A673 (cell line): ENCODE measurements around the gene CUX1. TPM values are rescaled to one million over a fixed set of nuclear protein-coding genes. Genes with fewer than 3 reads are reported as not detected.
A peak's percentile ranks its signal among the peaks of the same experiment; 100 is the strongest.

ENCODE experiments used
- BruUV-seq: library from RNA; stranded (reverse); fragments of 400-500 nt; replicated peaks from 2 replicates; lab custom pipeline; 2021; lab: Mats Ljungman, UMichigan
- CTCF ChIA-PET: fragments of 300-600 bp; sonication (Branson Sonifier 250); formaldehyde crosslinking; loops from one replicate; lab custom pipeline; 2022; ENCODE audit warnings: antibody characterized with exemption; lab: Charles Lee
- POLR2A ChIA-PET: fragments of 300-600 bp; sonication (Branson Sonifier 250); formaldehyde crosslinking; loops from one replicate; lab custom pipeline; 2022; ENCODE audit warnings: antibody characterized with exemption; ENCODE audit not compliant: low non-redundant PET; lab: Charles Lee
- DNase-seq: peaks from one replicate; pipeline ENCODE4 v3.0.0-alpha.2; 2015; ENCODE audit warnings: low spot score
- H3K27ac ChIP-seq: fragments of 200-600 bp; sonication (generic); 2 replicates; pipeline ENCODE4 v1.5.1; 2016; ENCODE audit warnings: mixed run types, low read depth, mild to moderate bottlenecking, mixed read lengths, antibody characterized with exemption, low read length; ENCODE audit not compliant: poor library complexity, severe bottlenecking
- H3K27me3 ChIP-seq: fragments of 200-600 bp; sonication (generic); replicated peaks from 2 replicates; pipeline ENCODE4 v1.6.1; 2017; ENCODE audit warnings: mixed run types, low read depth, mild to moderate bottlenecking, mixed read lengths, antibody characterized with exemption, low read length; ENCODE audit not compliant: insufficient read depth, poor library complexity
- H3K36me3 ChIP-seq: fragments of 200-600 bp; sonication (generic); 2 replicates; pipeline ENCODE4 v1.6.1; 2016; ENCODE audit warnings: mixed run types, mild to moderate bottlenecking, mixed read lengths, antibody characterized with exemption, low read length; ENCODE audit not compliant: insufficient read depth, poor library complexity, severe bottlenecking
- H3K4me1 ChIP-seq: fragments of 200-600 bp; sonication (generic); 2 replicates; pipeline ENCODE4 v1.6.1; 2017; ENCODE audit warnings: mixed run types, mild to moderate bottlenecking, mixed read lengths, antibody characterized with exemption, low read length; ENCODE audit not compliant: insufficient read depth, poor library complexity, severe bottlenecking
- H3K4me3 ChIP-seq: fragments of 200-600 bp; sonication (generic); 2 replicates; pipeline ENCODE4 v1.5.1; 2016; ENCODE audit warnings: low read depth, mixed run types, mild to moderate bottlenecking, mixed read lengths, low read length; ENCODE audit not compliant: poor library complexity, severe bottlenecking
- H3K9me3 ChIP-seq: fragments of 200-600 bp; sonication (generic); 2 replicates; pipeline ENCODE4 v1.6.1; 2016; ENCODE audit warnings: mixed run types, low read depth, mild to moderate bottlenecking, mixed read lengths, antibody characterized with exemption, low read length; ENCODE audit not compliant: poor library complexity, severe bottlenecking
- EZH2 ChIP-seq: fragments of 200-600 bp; sonication (generic); IDR thresholded peaks from 2 replicates; pipeline ENCODE4 v1.6.1; 2017; ENCODE audit warnings: borderline replicate concordance, low read depth, mild to moderate bottlenecking, mixed read lengths, antibody characterized with exemption, low read length; ENCODE audit not compliant: poor library complexity, severe bottlenecking
- intact Hi-C: fragments of 100-400 bp; cut with micrococcal nuclease; formaldehyde crosslinking; loops from one replicate; pipeline ENCODE4 v1.10.0; 2022; ENCODE audit not compliant: unreplicated experiment
- total RNA-seq: library from RNA; stranded (reverse); gene quantifications from 2 replicates; pipeline ENCODE4 v1.2.3, GENCODE V29; 2021
- TF ChIP-seq, protein P1 (sequence below): fragments of 300-800, 200-600 bp; sonication (generic); conservative IDR thresholded peaks from 2 replicates; pipeline ENCODE4 v1.5.1; 2017; ENCODE audit warnings: low read depth, mild to moderate bottlenecking, antibody characterized with exemption, low read length, moderate library complexity, mixed read lengths

CUX1 gene
- total RNA-seq, 1 experiment from 2014 or later, result 49.4 TPM

DNA sequence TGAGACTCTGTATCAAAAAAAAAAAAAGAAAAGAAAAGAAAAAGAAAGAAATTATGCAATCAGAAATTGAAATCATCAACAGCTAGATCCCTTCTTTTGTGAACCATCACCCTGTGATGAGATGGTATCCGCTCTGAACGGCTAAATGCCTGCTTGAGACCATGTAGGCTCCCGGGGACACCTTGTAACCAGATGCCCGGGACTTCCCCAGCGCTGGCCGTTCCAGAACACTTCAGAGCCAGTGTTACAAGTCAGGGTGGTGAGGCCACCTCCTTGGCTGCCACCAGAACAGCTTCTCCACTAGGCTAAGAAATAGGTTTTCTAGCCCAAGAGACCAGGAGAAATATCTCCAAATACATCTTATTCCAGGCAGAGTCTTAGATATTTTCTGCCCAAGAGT, 349.8 kb downstream of the CUX1 start:
- H3K4me3 ChIP-seq, result no peak overlapping the region
- ChIA-PET CTCF (no interaction called here), POLR2A (no interaction called here)
- no peak overlapping the region for H3K27ac ChIP-seq
- no peaks in the 10 kb centered on the region for H3K27me3 ChIP-seq
- H3K36me3 ChIP-seq, result no peaks in the 10 kb centered on the region
- H3K9me3 ChIP-seq, result no peaks in the 10 kb centered on the region
- intact Hi-C loops, result no loop called here
- no peak for TF ChIP-seq EZH2
- TF ChIP-seq, protein P1, sequence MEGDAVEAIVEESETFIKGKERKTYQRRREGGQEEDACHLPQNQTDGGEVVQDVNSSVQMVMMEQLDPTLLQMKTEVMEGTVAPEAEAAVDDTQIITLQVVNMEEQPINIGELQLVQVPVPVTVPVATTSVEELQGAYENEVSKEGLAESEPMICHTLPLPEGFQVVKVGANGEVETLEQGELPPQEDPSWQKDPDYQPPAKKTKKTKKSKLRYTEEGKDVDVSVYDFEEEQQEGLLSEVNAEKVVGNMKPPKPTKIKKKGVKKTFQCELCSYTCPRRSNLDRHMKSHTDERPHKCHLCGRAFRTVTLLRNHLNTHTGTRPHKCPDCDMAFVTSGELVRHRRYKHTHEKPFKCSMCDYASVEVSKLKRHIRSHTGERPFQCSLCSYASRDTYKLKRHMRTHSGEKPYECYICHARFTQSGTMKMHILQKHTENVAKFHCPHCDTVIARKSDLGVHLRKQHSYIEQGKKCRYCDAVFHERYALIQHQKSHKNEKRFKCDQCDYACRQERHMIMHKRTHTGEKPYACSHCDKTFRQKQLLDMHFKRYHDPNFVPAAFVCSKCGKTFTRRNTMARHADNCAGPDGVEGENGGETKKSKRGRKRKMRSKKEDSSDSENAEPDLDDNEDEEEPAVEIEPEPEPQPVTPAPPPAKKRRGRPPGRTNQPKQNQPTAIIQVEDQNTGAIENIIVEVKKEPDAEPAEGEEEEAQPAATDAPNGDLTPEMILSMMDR, result no peak
- H3K4me1 ChIP-seq, result peaks cover 20% of the 10 kb centered on the region
- no peak for DNase-seq
- BruUV-seq, result no TSS peak

DNA sequence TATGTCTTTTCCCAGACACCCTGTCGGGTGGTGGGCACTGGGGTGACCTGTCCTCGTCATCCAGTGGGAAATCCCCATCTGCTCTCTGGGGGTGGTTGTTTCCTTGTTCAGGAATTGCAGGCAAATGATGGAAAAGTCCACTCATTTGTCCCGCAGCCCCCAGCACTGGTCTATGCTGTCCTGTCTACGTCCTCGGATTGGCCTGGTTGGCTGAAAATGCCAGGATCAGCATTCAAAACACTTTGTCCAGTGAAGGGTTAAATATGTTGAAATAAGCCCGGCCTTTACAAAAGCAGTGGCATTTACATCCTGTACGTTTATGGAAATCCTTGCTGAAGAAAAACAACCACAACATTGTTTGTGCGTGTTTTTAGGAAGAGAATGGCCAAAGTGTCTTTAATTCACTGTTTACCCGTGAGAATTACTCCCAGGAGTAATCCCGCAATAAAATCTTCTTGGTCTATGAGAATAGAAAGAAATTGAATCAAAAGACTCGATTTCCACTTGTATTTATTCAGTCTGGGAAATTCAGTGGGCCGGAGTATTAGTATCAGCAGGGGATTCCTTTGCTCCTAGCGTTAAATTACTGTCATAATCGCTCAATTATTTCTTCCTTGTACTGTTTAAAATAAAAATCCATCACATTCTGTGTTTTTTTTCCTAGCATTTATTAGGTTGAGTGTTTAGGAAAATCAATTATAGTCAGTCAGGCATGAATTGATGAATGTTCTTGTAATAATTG, 352.4 kb downstream of the CUX1 start:
- Histone ChIP-seq H3K27me3 (no peaks in the 10 kb centered on the region), H3K36me3 (no peaks in the 10 kb centered on the region), H3K4me1 (peaks cover 20% of the 10 kb centered on the region), H3K27ac (peak overlapping the region; percentile 27), H3K9me3 (no peaks in the 10 kb centered on the region), H3K4me3 (peak overlapping the region; percentile 18)
- no TSS peak for BruUV-seq
- POLR2A ChIA-PET, result no interaction called here
- peak; percentile 70 for DNase-seq
- no peak for TF ChIP-seq EZH2
- TF ChIP-seq, protein P1, result no peak
- CTCF ChIA-PET, result no interaction called here
- intact Hi-C loops, result no loop called here

DNA sequence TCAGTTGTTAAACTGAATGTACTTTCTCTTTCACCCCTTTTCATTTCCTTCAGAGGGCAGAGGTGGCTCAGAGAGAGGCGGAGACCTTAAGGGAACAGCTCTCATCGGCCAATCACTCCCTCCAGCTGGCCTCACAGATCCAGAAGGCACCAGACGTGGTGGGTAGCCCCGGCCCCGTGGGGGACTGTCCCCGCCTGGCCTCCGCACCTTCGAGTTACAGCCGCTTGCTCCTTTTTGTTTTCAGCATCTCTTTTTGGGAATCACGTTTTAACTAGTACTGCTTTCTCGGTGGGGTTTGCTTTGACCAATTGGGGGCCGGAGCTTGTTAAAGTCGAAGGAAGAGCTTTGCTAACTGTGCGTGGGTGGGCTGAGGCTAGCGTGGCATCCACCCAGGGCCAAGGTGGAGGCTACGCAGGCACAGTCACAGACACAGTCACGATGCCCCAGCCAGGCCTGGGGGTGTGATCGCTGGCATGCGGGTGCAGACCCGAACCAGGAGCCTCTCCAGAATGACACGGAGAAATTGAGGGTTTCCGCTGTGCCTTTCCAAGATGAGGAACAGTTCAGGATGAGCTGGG, 353.1 kb downstream of the CUX1 start:
- Histone ChIP-seq H3K27me3 (no peaks in the 10 kb centered on the region), H3K9me3 (no peaks in the 10 kb centered on the region), H3K27ac (peak overlapping the region; percentile 27), H3K36me3 (no peaks in the 10 kb centered on the region), H3K4me1 (peaks cover 20% of the 10 kb centered on the region), H3K4me3 (peak overlapping the region; percentile 18)
- CTCF ChIA-PET, result no interaction called here
- no peak for TF ChIP-seq EZH2
- TF ChIP-seq, protein P1, result no peak
- intact Hi-C loops, result no loop called here
- POLR2A ChIA-PET, result no interaction called here
- DNase-seq, result no peak
- no TSS peak for BruUV-seq
